Stomach (tissue), 4 donors: ENCODE results near the gene SUV39H1.

Source experiments
- EP300 ChIP-seq: sonication (generic); formaldehyde crosslinking; IDR thresholded peaks from one replicate; pipeline ENCODE4 v1.6.1; 2017; ENCODE audit warnings: antibody characterized with exemption
- TF ChIP-seq, protein P1 (sequence below), 7 experiments: fragments of 450-650 bp in 4 of 7; fragments of 200-600 bp in 3 of 7; sonication (generic) in 3 of 7; IDR thresholded peaks; one replicate each; pipeline ENCODE4 v1.5.1; 2016 to 2019; ENCODE audit warnings: antibody characterized with exemption in 7 of 7, control low read depth in 2 of 7, mild to moderate bottlenecking in 1 of 7

DNA sequence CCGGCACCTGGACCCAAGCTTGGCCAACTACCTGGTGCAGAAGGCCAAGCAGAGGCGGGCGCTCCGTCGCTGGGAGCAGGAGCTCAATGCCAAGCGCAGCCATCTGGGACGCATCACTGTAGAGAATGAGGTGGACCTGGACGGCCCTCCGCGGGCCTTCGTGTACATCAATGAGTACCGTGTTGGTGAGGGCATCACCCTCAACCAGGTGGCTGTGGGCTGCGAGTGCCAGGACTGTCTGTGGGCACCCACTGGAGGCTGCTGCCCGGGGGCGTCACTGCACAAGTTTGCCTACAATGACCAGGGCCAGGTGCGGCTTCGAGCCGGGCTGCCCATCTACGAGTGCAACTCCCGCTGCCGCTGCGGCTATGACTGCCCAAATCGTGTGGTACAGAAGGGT lies 3.7 kb downstream of the SUV39H1 start:
- TF ChIP-seq, protein P1, sequence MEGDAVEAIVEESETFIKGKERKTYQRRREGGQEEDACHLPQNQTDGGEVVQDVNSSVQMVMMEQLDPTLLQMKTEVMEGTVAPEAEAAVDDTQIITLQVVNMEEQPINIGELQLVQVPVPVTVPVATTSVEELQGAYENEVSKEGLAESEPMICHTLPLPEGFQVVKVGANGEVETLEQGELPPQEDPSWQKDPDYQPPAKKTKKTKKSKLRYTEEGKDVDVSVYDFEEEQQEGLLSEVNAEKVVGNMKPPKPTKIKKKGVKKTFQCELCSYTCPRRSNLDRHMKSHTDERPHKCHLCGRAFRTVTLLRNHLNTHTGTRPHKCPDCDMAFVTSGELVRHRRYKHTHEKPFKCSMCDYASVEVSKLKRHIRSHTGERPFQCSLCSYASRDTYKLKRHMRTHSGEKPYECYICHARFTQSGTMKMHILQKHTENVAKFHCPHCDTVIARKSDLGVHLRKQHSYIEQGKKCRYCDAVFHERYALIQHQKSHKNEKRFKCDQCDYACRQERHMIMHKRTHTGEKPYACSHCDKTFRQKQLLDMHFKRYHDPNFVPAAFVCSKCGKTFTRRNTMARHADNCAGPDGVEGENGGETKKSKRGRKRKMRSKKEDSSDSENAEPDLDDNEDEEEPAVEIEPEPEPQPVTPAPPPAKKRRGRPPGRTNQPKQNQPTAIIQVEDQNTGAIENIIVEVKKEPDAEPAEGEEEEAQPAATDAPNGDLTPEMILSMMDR (IDR thresholded peaks at IDR 0.05): no peak
- no peak for TF ChIP-seq EP300
